H9 (cell line): ENCODE measurements around the gene CD79A. TPM values are rescaled to one million over a fixed set of nuclear protein-coding genes. Genes with fewer than 3 reads are reported as not detected.
A peak's percentile ranks its signal among the peaks of the same experiment; 100 is the strongest.

ENCODE experiments used
- DNase-seq: peaks from one replicate; pipeline ENCODE4 v3.0.0-alpha.2; 2017
- H2AFZ ChIP-seq: one replicate; pipeline ENCODE4 v1.6.1; 2013; ENCODE audit warnings: mild to moderate bottlenecking, low read length, control low read depth, moderate library complexity
- H2AK5ac ChIP-seq: 2 replicates; pipeline ENCODE4 v1.6.1; 2013; ENCODE audit warnings: low read length, control low read depth, mixed read lengths; ENCODE audit not compliant: insufficient read length
- H2BK120ac ChIP-seq: one replicate; pipeline ENCODE4 v1.6.1; 2013; ENCODE audit warnings: low read depth, mild to moderate bottlenecking, low read length, control low read depth, inconsistent platforms; ENCODE audit not compliant: poor library complexity, severe bottlenecking
- H2BK12ac ChIP-seq: 2 replicates; pipeline ENCODE4 v1.6.1; 2013; ENCODE audit warnings: low read length, control low read depth, mixed read lengths, low read depth; ENCODE audit not compliant: insufficient read length
- H2BK15ac ChIP-seq: 2 replicates; pipeline ENCODE4 v1.6.1; 2013; ENCODE audit warnings: low read depth, low read length, control low read depth
- H2BK20ac ChIP-seq: one replicate; pipeline ENCODE4 v1.6.1; 2013; ENCODE audit warnings: low read depth, mild to moderate bottlenecking, low read length, control low read depth, inconsistent platforms; ENCODE audit not compliant: poor library complexity, severe bottlenecking
- H2BK5ac ChIP-seq: 2 replicates; pipeline ENCODE4 v1.6.1; 2013; ENCODE audit warnings: low read length, control low read depth, mixed read lengths; ENCODE audit not compliant: insufficient read length
- H3K14ac ChIP-seq: 2 replicates; pipeline ENCODE4 v1.6.1; 2013; ENCODE audit warnings: low read length, control low read depth; ENCODE audit not compliant: insufficient read depth
- H3K18ac ChIP-seq: 2 replicates; pipeline ENCODE4 v1.6.1; 2013; ENCODE audit warnings: low read depth, mild to moderate bottlenecking, mixed read lengths, low read length, control low read depth; ENCODE audit not compliant: insufficient read length
- H3K23ac ChIP-seq: 2 replicates; pipeline ENCODE4 v1.6.1; 2013; ENCODE audit warnings: low read length, control low read depth, mixed read lengths, low read depth; ENCODE audit not compliant: insufficient read length
- H3K23me2 ChIP-seq: 2 replicates; pipeline ENCODE4 v1.6.1; 2013; ENCODE audit warnings: low read depth, mild to moderate bottlenecking, mixed read lengths, low read length, control low read depth; ENCODE audit not compliant: insufficient read length, poor library complexity, severe bottlenecking
- H3K27ac ChIP-seq: 2 replicates; pipeline ENCODE4 v1.5.1; 2013; ENCODE audit warnings: low read length, control low read depth, mixed read lengths, low read depth; ENCODE audit not compliant: insufficient read length
- H3K27me3 ChIP-seq: 2 replicates; pipeline ENCODE4 v1.6.1; 2013; ENCODE audit warnings: low read length, control low read depth, inconsistent platforms; ENCODE audit not compliant: insufficient read depth
- H3K4ac ChIP-seq: 2 replicates; pipeline ENCODE4 v1.6.1; 2013; ENCODE audit warnings: low read depth, mild to moderate bottlenecking, control low read depth, inconsistent platforms, low read length, moderate library complexity
- H3K4me1 ChIP-seq: 2 replicates; pipeline ENCODE4 v1.6.1; 2013; ENCODE audit warnings: low read length, control low read depth, inconsistent platforms; ENCODE audit not compliant: insufficient read depth
- H3K4me2 ChIP-seq: 2 replicates; pipeline ENCODE4 v1.6.1; 2013; ENCODE audit warnings: low read length, control low read depth, mixed read lengths; ENCODE audit not compliant: insufficient read length, insufficient read depth
- H3K56ac ChIP-seq: 2 replicates; pipeline ENCODE4 v1.6.1; 2013; ENCODE audit warnings: low read depth, mild to moderate bottlenecking, mixed read lengths, low read length, control low read depth; ENCODE audit not compliant: insufficient read length
- H3K79me1 ChIP-seq: 2 replicates; pipeline ENCODE4 v1.6.1; 2013; ENCODE audit warnings: low read depth, mild to moderate bottlenecking, moderate library complexity, low read length, control low read depth, inconsistent platforms; ENCODE audit not compliant: insufficient read depth, poor library complexity, severe bottlenecking
- H3K79me2 ChIP-seq: 2 replicates; pipeline ENCODE4 v1.6.1; 2013; ENCODE audit warnings: low read length, control low read depth, inconsistent platforms; ENCODE audit not compliant: insufficient read depth
- H3K9ac ChIP-seq: 2 replicates; pipeline ENCODE4 v1.6.1; 2013; ENCODE audit warnings: low read length, control low read depth, mixed read lengths; ENCODE audit not compliant: insufficient read length; ENCODE audit errors: extremely low read depth
- H3K9me3 ChIP-seq: one replicate; pipeline ENCODE4 v1.6.1; 2013; ENCODE audit warnings: low read depth, low read length, inconsistent platforms; ENCODE audit not compliant: control insufficient read depth
- H3T11ph ChIP-seq: one replicate; pipeline ENCODE4 v1.6.1; 2013; ENCODE audit warnings: mild to moderate bottlenecking, low read length, control low read depth, inconsistent platforms
- H4K20me1 ChIP-seq: one replicate; pipeline ENCODE4 v1.6.1; 2013; ENCODE audit not compliant: control insufficient read depth, insufficient read length, insufficient read depth
- H4K5ac ChIP-seq: 2 replicates; pipeline ENCODE4 v1.6.1; 2013; ENCODE audit warnings: low read depth, mild to moderate bottlenecking, mixed read lengths, low read length, control low read depth; ENCODE audit not compliant: insufficient read length
- H4K8ac ChIP-seq: replicated peaks from 2 replicates; pipeline ENCODE4 v1.6.1; 2013; ENCODE audit warnings: low read length, control low read depth, mixed read lengths, low read depth; ENCODE audit not compliant: insufficient read length
- H4K91ac ChIP-seq: 2 replicates; pipeline ENCODE4 v1.6.1; 2013; ENCODE audit warnings: low read depth, mild to moderate bottlenecking, moderate library complexity, mixed read lengths, low read length, control low read depth; ENCODE audit not compliant: insufficient read length
- H3K27ac Mint-ChIP-seq, 3 experiments: 2 replicates in 2 of 3; 3 replicates in 1 of 3; pipeline ENCODE4 v1.8.0; 2020 to 2021; ENCODE audit warnings: mixed read lengths in 3 of 3, mild to moderate bottlenecking in 1 of 3, moderate library complexity in 1 of 3
- H3K27me3 Mint-ChIP-seq: 2 replicates; pipeline ENCODE4 v1.8.0; 2021; ENCODE audit warnings: low read depth, mild to moderate bottlenecking, moderate library complexity, mixed read lengths
- H3K36me3 Mint-ChIP-seq, 3 experiments: 2 replicates in 2 of 3; 3 replicates in 1 of 3; pipeline ENCODE4 v1.8.0; 2020 to 2021; ENCODE audit warnings: low read depth in 3 of 3, mixed read lengths in 3 of 3; ENCODE audit not compliant: insufficient read depth in 1 of 3
- H3K4me1 Mint-ChIP-seq, 2 experiments: 2 replicates each; pipeline ENCODE4 v1.8.0; 2020; ENCODE audit warnings: mixed read lengths in 2 of 2
- H3K4me3 Mint-ChIP-seq, 2 experiments: 2 replicates in 1 of 2; 3 replicates in 1 of 2; pipeline ENCODE4 v1.8.0; 2020 to 2021; ENCODE audit warnings: mild to moderate bottlenecking in 2 of 2, mixed read lengths in 2 of 2, moderate library complexity in 1 of 2
- H3K9me3 Mint-ChIP-seq, 2 experiments: 2 replicates in 1 of 2; 3 replicates in 1 of 2; pipeline ENCODE4 v1.8.0; 2020; ENCODE audit warnings: mild to moderate bottlenecking in 2 of 2, mixed read lengths in 2 of 2, moderate library complexity in 1 of 2
- CTCF ChIP-seq: fragments of 200-600 bp; sonication (generic); conservative IDR thresholded peaks from 3 replicates; pipeline ENCODE4 v1.8.0; 2021; ENCODE audit warnings: antibody characterized with exemption, mild to moderate bottlenecking
- WGBS: extraction: QIAGEN DNeasy Blood & Tissue Kit; methylation state at CpG from one replicate; pipeline ENCODE4 v1.1.7; 2013; ENCODE audit warnings: missing lambda C conversion rate, low lambda C conversion rate, mixed read lengths; ENCODE audit not compliant: insufficient read length; ENCODE audit errors: extremely low coverage; 5-methylcytosine and 5-hydroxymethylcytosine counted together
- total RNA-seq: library from RNA; stranded (reverse); gene quantifications from 2 replicates; pipeline ENCODE4 v1.2.1, GENCODE V29; 2021

CD79A gene
- total RNA-seq, 1 experiment from 2014 or later: 0.22 TPM

GRCh38 chr19:41883463-41883820 is 6.4 kb downstream of the CD79A start:
- Mint-ChIP-seq H3K36me3 (no peaks in the 10 kb centered on the region; a peak in 2 of 7 replicates), H3K27ac (peak overlapping the region in 1 of 3 experiments; percentile 29; a peak in 2 of 7 replicates), H3K4me3 (peak overlapping the region; percentile 84 to 94), H3K9me3 (no peaks in the 10 kb centered on the region; a peak in 1 of 5 replicates), H3K27me3 (peaks cover 37% of the 10 kb centered on the region), H3K4me1 (peaks cover 26 to 47% of the 10 kb centered on the region in 2 experiments)
- no peak overlapping the region for H3K27ac ChIP-seq
- no peak for DNase-seq
- H2BK20ac ChIP-seq: no peak overlapping the region
- H3K79me2 ChIP-seq: no peaks in the 10 kb centered on the region
- no CpG with 5 or more reads among the region's 23 CpGs for WGBS
- no peak overlapping the region for H3K18ac ChIP-seq
- no peak overlapping the region for H4K5ac ChIP-seq
- no peak overlapping the region for H3T11ph ChIP-seq
- no peak overlapping the region for H2AK5ac ChIP-seq
- H4K8ac ChIP-seq: no peak overlapping the region
- no peaks in the 10 kb centered on the region for H3K79me1 ChIP-seq
- H2BK120ac ChIP-seq: no peak overlapping the region
- no peaks in the 10 kb centered on the region; the same call in 1 of the 2 replicates for H3K27me3 ChIP-seq
- no peaks in the 10 kb centered on the region for H4K20me1 ChIP-seq
- no peaks in the 10 kb centered on the region for H3K9me3 ChIP-seq
- no peak overlapping the region for H2BK5ac ChIP-seq
- H3K14ac ChIP-seq: no peak overlapping the region; the same call in 1 of the 2 replicates
- H4K91ac ChIP-seq: no peak overlapping the region
- H3K4me2 ChIP-seq: peak overlapping the region; percentile 98
- H3K23me2 ChIP-seq: peaks cover 20% of the 10 kb centered on the region
- peak overlapping the region; percentile 43 for H3K9ac ChIP-seq
- H3K56ac ChIP-seq: no peak overlapping the region
- H3K4ac ChIP-seq: no peak overlapping the region
- H2BK15ac ChIP-seq: no peak overlapping the region
- H2AFZ ChIP-seq: no peak overlapping the region
- no peak overlapping the region for H3K23ac ChIP-seq
- H2BK12ac ChIP-seq: no peak overlapping the region
- H3K4me1 ChIP-seq: peaks cover 8% of the 10 kb centered on the region
- TF ChIP-seq CTCF: no peak
